Endodermal cell (in vitro differentiated cells): ENCODE data around the gene CTBP1. TPM values are rescaled to one million over a fixed set of nuclear protein-coding genes. Genes with fewer than 3 reads are reported as not detected.

ENCODE experiments used
- DNase-seq: peaks from one replicate; pipeline ENCODE4 v3.0.0-alpha.2; 2017
- H3K27ac ChIP-seq: 2 replicates; pipeline ENCODE4 v1.5.1; 2013; ENCODE audit warnings: mild to moderate bottlenecking, low read depth, low read length, moderate library complexity
- H3K27me3 ChIP-seq: 2 replicates; pipeline ENCODE4 v1.6.1; 2013; ENCODE audit warnings: mild to moderate bottlenecking, low read length, moderate library complexity; ENCODE audit not compliant: insufficient read depth, control insufficient read depth, poor library complexity, severe bottlenecking
- H3K36me3 ChIP-seq: 2 replicates; pipeline ENCODE4 v1.7.0; 2013; ENCODE audit warnings: mild to moderate bottlenecking, low read length, moderate library complexity; ENCODE audit not compliant: control insufficient read depth, insufficient read depth
- H3K4me1 ChIP-seq: one replicate; pipeline ENCODE4 v1.7.0; 2013; ENCODE audit warnings: low read length; ENCODE audit not compliant: control insufficient read depth, insufficient read depth
- H3K4me3 ChIP-seq: 2 replicates; pipeline ENCODE4 v1.5.1; 2013; ENCODE audit warnings: mild to moderate bottlenecking, low read length, moderate library complexity
- H3K9ac ChIP-seq: 2 replicates; pipeline ENCODE4 v1.6.1; 2013; ENCODE audit warnings: mild to moderate bottlenecking, low read length, moderate library complexity; ENCODE audit not compliant: poor library complexity, severe bottlenecking; ENCODE audit errors: extremely low read depth
- H3K9me3 ChIP-seq: 2 replicates; pipeline ENCODE4 v1.6.1; 2013; ENCODE audit warnings: mild to moderate bottlenecking, low read length, moderate library complexity; ENCODE audit not compliant: control insufficient read depth
- H3K27ac Mint-ChIP-seq: 2 replicates; pipeline ENCODE4 v1.8.0; 2020; ENCODE audit warnings: mixed read lengths
- H3K27me3 Mint-ChIP-seq: 2 replicates; pipeline ENCODE4 v1.8.0; 2021; ENCODE audit warnings: mild to moderate bottlenecking, mixed read lengths; ENCODE audit not compliant: insufficient read depth
- H3K36me3 Mint-ChIP-seq: 2 replicates; pipeline ENCODE4 v1.8.0; 2020; ENCODE audit warnings: low read depth, mixed read lengths
- H3K4me1 Mint-ChIP-seq: 2 replicates; pipeline ENCODE4 v1.8.0; 2020; ENCODE audit warnings: mixed read lengths
- H3K4me3 Mint-ChIP-seq: 2 replicates; pipeline ENCODE4 v1.8.0; 2020; ENCODE audit warnings: mild to moderate bottlenecking, moderate library complexity, mixed read lengths
- H3K9me3 Mint-ChIP-seq: 2 replicates; pipeline ENCODE4 v1.8.0; 2020; ENCODE audit warnings: mild to moderate bottlenecking, mixed read lengths
- WGBS, 2 experiments: methylation state at CpG; one replicate each; pipeline versions ENCODE4 v1.1.5 to v1.1.7; 2013; ENCODE audit warnings: missing lambda C conversion rate in 2 of 2, mixed read lengths in 1 of 2; ENCODE audit not compliant: insufficient coverage in 1 of 2, insufficient read length in 1 of 2; 5-methylcytosine and 5-hydroxymethylcytosine counted together
- total RNA-seq, 2 donors: library from RNA; stranded (reverse); fragmentation: NEBNext Ultra II Directional in 1 of 2; extraction: Animal tissue kit (Norgen Biotek cat#: 25700) in 1 of 2; gene quantifications; 2 replicates in 1 of 2; 3 replicates in 1 of 2; pipeline ENCODE4 v1.2.1, GENCODE V29; 2021
- TF ChIP-seq, protein P1 (sequence below): fragments of 200-600 bp; sonication (generic); conservative IDR thresholded peaks from 2 replicates; pipeline ENCODE4 v1.5.0; 2021; ENCODE audit warnings: antibody characterized with exemption, mild to moderate bottlenecking

CTBP1 gene
- total RNA-seq, 2 donors from 2014 or later = 181 to 189 TPM

GRCh38 chr4:1170976-1171310 is 78.0 kb downstream of the CTBP1 start:
- H3K4me1 Mint-ChIP-seq = peaks cover 4% of the 10 kb centered on the region
- H3K4me3 Mint-ChIP-seq = peak overlapping the region; percentile 18
- no peak for DNase-seq
- H3K36me3 ChIP-seq = no peaks in the 10 kb centered on the region
- H3K27ac Mint-ChIP-seq = no peak overlapping the region
- H3K27me3 ChIP-seq = peaks cover 78% of the 10 kb centered on the region
- H3K27ac ChIP-seq = no peak overlapping the region
- no peaks in the 10 kb centered on the region for H3K9me3 ChIP-seq
- H3K4me1 ChIP-seq = no peaks in the 10 kb centered on the region
- H3K9ac ChIP-seq = no peak overlapping the region
- H3K4me3 ChIP-seq = no peak overlapping the region
- peaks cover 86% of the 10 kb centered on the region for H3K27me3 Mint-ChIP-seq
- peaks cover 2% of the 10 kb centered on the region for H3K36me3 Mint-ChIP-seq
- WGBS, 2 experiments = 27 to 49% methylated on average over 6 to 42 of the region's 42 CpGs
- TF ChIP-seq, protein P1, sequence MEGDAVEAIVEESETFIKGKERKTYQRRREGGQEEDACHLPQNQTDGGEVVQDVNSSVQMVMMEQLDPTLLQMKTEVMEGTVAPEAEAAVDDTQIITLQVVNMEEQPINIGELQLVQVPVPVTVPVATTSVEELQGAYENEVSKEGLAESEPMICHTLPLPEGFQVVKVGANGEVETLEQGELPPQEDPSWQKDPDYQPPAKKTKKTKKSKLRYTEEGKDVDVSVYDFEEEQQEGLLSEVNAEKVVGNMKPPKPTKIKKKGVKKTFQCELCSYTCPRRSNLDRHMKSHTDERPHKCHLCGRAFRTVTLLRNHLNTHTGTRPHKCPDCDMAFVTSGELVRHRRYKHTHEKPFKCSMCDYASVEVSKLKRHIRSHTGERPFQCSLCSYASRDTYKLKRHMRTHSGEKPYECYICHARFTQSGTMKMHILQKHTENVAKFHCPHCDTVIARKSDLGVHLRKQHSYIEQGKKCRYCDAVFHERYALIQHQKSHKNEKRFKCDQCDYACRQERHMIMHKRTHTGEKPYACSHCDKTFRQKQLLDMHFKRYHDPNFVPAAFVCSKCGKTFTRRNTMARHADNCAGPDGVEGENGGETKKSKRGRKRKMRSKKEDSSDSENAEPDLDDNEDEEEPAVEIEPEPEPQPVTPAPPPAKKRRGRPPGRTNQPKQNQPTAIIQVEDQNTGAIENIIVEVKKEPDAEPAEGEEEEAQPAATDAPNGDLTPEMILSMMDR = no peak
- H3K9me3 Mint-ChIP-seq = peaks cover 2% of the 10 kb centered on the region

GRCh38 chr4:1170156-1170975 is 78.6 kb downstream of the CTBP1 start:
- Mint-ChIP-seq H3K9me3 (peaks cover 2% of the 10 kb centered on the region), H3K4me1 (peaks cover 4% of the 10 kb centered on the region), H3K27ac (no peak overlapping the region), H3K4me3 (no peak overlapping the region), H3K27me3 (peaks cover 91% of the 10 kb centered on the region), H3K36me3 (peaks cover 2% of the 10 kb centered on the region)
- Histone ChIP-seq H3K27ac (no peak overlapping the region), H3K27me3 (peaks cover 78% of the 10 kb centered on the region), H3K4me1 (no peaks in the 10 kb centered on the region), H3K9ac (no peak overlapping the region), H3K9me3 (no peaks in the 10 kb centered on the region), H3K36me3 (no peaks in the 10 kb centered on the region), H3K4me3 (no peak overlapping the region)
- WGBS, 2 experiments = 84 to 85% methylated on average over 17 to 37 of the region's 37 CpGs
- TF ChIP-seq, protein P1 = no peak
- peak; percentile 39 for DNase-seq

GRCh38 chr4:1169691-1170096 is 79.2 kb downstream of the CTBP1 start:
- no peak overlapping the region for H3K27ac Mint-ChIP-seq
- DNase-seq = peak; percentile 50
- no peak overlapping the region for H3K4me3 Mint-ChIP-seq
- TF ChIP-seq, protein P1 = no peak
- H3K27me3 Mint-ChIP-seq = peaks cover 89% of the 10 kb centered on the region
- Histone ChIP-seq H3K4me3 (no peak overlapping the region), H3K9ac (no peak overlapping the region), H3K27me3 (peaks cover 74% of the 10 kb centered on the region), H3K9me3 (no peaks in the 10 kb centered on the region), H3K27ac (no peak overlapping the region), H3K4me1 (no peaks in the 10 kb centered on the region), H3K36me3 (no peaks in the 10 kb centered on the region)
- H3K4me1 Mint-ChIP-seq = peaks cover 4% of the 10 kb centered on the region
- peaks cover 2% of the 10 kb centered on the region for H3K36me3 Mint-ChIP-seq
- H3K9me3 Mint-ChIP-seq = peaks cover 2% of the 10 kb centered on the region
- WGBS, 2 experiments = 87 to 88% methylated on average over 12 to 13 of the region's 13 CpGs
